Colon (tissue), 2 donors: ENCODE data around the gene RINL.

Source experiments
- FAIRE-seq: peaks from 2 replicates; lab custom pipeline; 2012; peaks lifted over from hg19 to GRCh38; lab: Jason Lieb, UNC
- donor health status: control.
- donor health status: control.

Gene RINL

GRCh38 chr19:38849147-38849859 lies 28.8 kb downstream of the RINL start:
- FAIRE-seq: no peak

GRCh38 chr19:38848299-38849146 lies 29.6 kb downstream of the RINL start:
- FAIRE-seq: no peak

GRCh38 chr19:38846097-38846496 lies 32.0 kb downstream of the RINL start:
- no peak for FAIRE-seq

GRCh38 chr19:38845374-38846024 lies 32.6 kb downstream of the RINL start:
- no peak for FAIRE-seq

- FAIRE-seq: no peak
Observed at GRCh38 chr19:38844093-38844686, 33.9 kb downstream of the RINL start.

- no peak for FAIRE-seq
Observed at GRCh38 chr19:38843175-38843758, 34.8 kb downstream of the RINL start.

GRCh38 chr19:38842439-38843174 lies 35.5 kb downstream of the RINL start:
- FAIRE-seq: no peak

- FAIRE-seq: no peak
Observed at GRCh38 chr19:38841787-38842438, 36.2 kb downstream of the RINL start.

GRCh38 chr19:38841180-38841766 lies 36.8 kb downstream of the RINL start:
- no peak for FAIRE-seq

- no peak for FAIRE-seq
Observed at GRCh38 chr19:38840583-38840968, 37.5 kb downstream of the RINL start.

- FAIRE-seq: no peak
Observed at GRCh38 chr19:38839816-38840582, 38.1 kb downstream of the RINL start.

- no peak for FAIRE-seq
Observed at GRCh38 chr19:38838986-38839761, 38.9 kb downstream of the RINL start.

- FAIRE-seq: no peak
Observed at GRCh38 chr19:38838208-38838985, 39.7 kb downstream of the RINL start.

- no peak for FAIRE-seq
Observed at GRCh38 chr19:38837656-38838121, 40.4 kb downstream of the RINL start.

GRCh38 chr19:38836983-38837626 lies 41.0 kb downstream of the RINL start:
- FAIRE-seq: no peak

- FAIRE-seq: no peak
Observed at GRCh38 chr19:38836159-38836982, 41.7 kb downstream of the RINL start.

- no peak for FAIRE-seq
Observed at GRCh38 chr19:38834590-38834989, 43.5 kb downstream of the RINL start.
